Right lobe of liver (tissue), 4 donors: ENCODE data around the gene PROZ.

Experiments
- CTCF ChIP-seq, 4 donors: fragments of 200-600 bp in 3 of 4; fragments of 450-650 bp in 1 of 4; IDR thresholded peaks; one replicate each; pipeline versions ENCODE4 v1.5.1 to v1.8.0; 2016 to 2022; ENCODE audit warnings: antibody characterized with exemption in 4 of 4, mild to moderate bottlenecking in 2 of 4
- POLR2A ChIP-seq: fragments of 450-650 bp; IDR thresholded peaks from one replicate; pipeline ENCODE4 v1.6.1; 2017; ENCODE audit warnings: antibody characterized with exemption, mild to moderate bottlenecking
- donor health status: DM: no; HTN: no; CAD: no.
- donor health status: DM: no; HTN: no; CAD: no.
- donor health status: DM: no; HTN: yes; CAD: no.

GRCh38 chr13:113183450-113184129 is 25.1 kb downstream of the PROZ start:
- no peak for TF ChIP-seq CTCF (IDR thresholded peaks at IDR 0.05)
- no peak for TF ChIP-seq POLR2A
